Measurements from ENCODE around the gene TERT.
"Not testable (repeated sequence)": the region's sequence is repeated elsewhere in the genome, so short reads cannot be mapped to it uniquely, and the experiment has no call there.

GRCh38 chr5:1333286-1333685 is 38.4 kb upstream of the TERT start:
- not testable (repeated sequence) for TF ChIP-seq POLR2AphosphoS5, CTCF, POLR2A (IDR thresholded peaks at IDR 0.05)

All from prostate gland (tissue), 2 donors.